GM21515 (cell line): ENCODE data around the gene ATP9B.

Source experiments
- ATAC-seq: cut with Tn5 transposase; IDR thresholded peaks from one replicate; pipeline ENCODE4 v1.9.1; 2021; ENCODE audit not compliant: unreplicated experiment

The ATP9B gene

GRCh38 chr18:79378536-79379250 is 309.5 kb downstream of the ATP9B start:
- peak; percentile 62 for ATAC-seq

GRCh38 chr18:79379251-79379905 is 310.2 kb downstream of the ATP9B start:
- no peak for ATAC-seq

- no peak for ATAC-seq
Measured at GRCh38 chr18:79379931-79380815, 311.0 kb downstream of the ATP9B start.

- no peak for ATAC-seq
Measured at GRCh38 chr18:79380816-79381806, 311.9 kb downstream of the ATP9B start.

GRCh38 chr18:79381811-79382311 is 312.7 kb downstream of the ATP9B start:
- no peak for ATAC-seq

- no peak for ATAC-seq
Measured at GRCh38 chr18:79382681-79383387, 313.6 kb downstream of the ATP9B start.

GRCh38 chr18:79383388-79384056 is 314.3 kb downstream of the ATP9B start:
- no peak for ATAC-seq

- ATAC-seq = no peak
Measured at GRCh38 chr18:79384151-79384807, 315.1 kb downstream of the ATP9B start.

GRCh38 chr18:79384834-79385233 is 315.6 kb downstream of the ATP9B start:
- no peak for ATAC-seq

GRCh38 chr18:79385326-79385707 is 316.1 kb downstream of the ATP9B start:
- ATAC-seq = no peak

- no peak for ATAC-seq
Measured at GRCh38 chr18:79385708-79386341, 316.6 kb downstream of the ATP9B start.

- no peak for ATAC-seq
Measured at GRCh38 chr18:79386547-79386946, 317.4 kb downstream of the ATP9B start.

- ATAC-seq = no peak
Measured at GRCh38 chr18:79387214-79387613, 318.0 kb downstream of the ATP9B start.

- no peak for ATAC-seq
Measured at GRCh38 chr18:79387615-79388014, 318.4 kb downstream of the ATP9B start.

- no peak for ATAC-seq
Measured at GRCh38 chr18:79388043-79388442, 318.8 kb downstream of the ATP9B start.

GRCh38 chr18:79389689-79390088 is 320.5 kb downstream of the ATP9B start:
- ATAC-seq = no peak

- ATAC-seq = no peak
Measured at GRCh38 chr18:79392226-79392625, 323.0 kb downstream of the ATP9B start.

- no peak for ATAC-seq
Measured at GRCh38 chr18:79393181-79393634, 324.0 kb downstream of the ATP9B start.
